T-helper 1 cell treated with Interleukin-12 subunit alpha and Interleukin-12 subunit beta and Interleukin-4 antibody, amounts not matched to agents 30 μg/mL and 1 μg/mL, for 36 hours (primary cell): ENCODE results near the gene VSTM4.

Source experiments
- H3K27ac Mint-ChIP-seq: one replicate; pipeline ENCODE4 v1.8.0; 2021; ENCODE audit warnings: mild to moderate bottlenecking, mixed read lengths
- H3K27me3 Mint-ChIP-seq: one replicate; pipeline ENCODE4 v1.8.0; 2021; ENCODE audit warnings: low read depth, mixed read lengths
- H3K36me3 Mint-ChIP-seq: one replicate; pipeline ENCODE4 v1.8.0; 2021; ENCODE audit warnings: low read depth, mixed read lengths
- H3K4me1 Mint-ChIP-seq: one replicate; pipeline ENCODE4 v1.8.0; 2021; ENCODE audit warnings: low read depth, mixed read lengths
- H3K4me3 Mint-ChIP-seq: one replicate; pipeline ENCODE4 v1.8.0; 2021; ENCODE audit warnings: mild to moderate bottlenecking, moderate library complexity, mixed read lengths
- H3K9me3 Mint-ChIP-seq: one replicate; pipeline ENCODE4 v1.8.0; 2021; ENCODE audit warnings: mixed read lengths

VSTM4 gene

GRCh38 chr10:49001870-49002672 is 113.3 kb downstream of the VSTM4 start:
- H3K27ac Mint-ChIP-seq, result no peak overlapping the region
- no peaks in the 10 kb centered on the region for H3K36me3 Mint-ChIP-seq
- no peak overlapping the region for H3K4me3 Mint-ChIP-seq
- H3K4me1 Mint-ChIP-seq, result no peaks in the 10 kb centered on the region
- no peaks in the 10 kb centered on the region for H3K9me3 Mint-ChIP-seq
- H3K27me3 Mint-ChIP-seq, result no peaks in the 10 kb centered on the region

GRCh38 chr10:49001402-49001801 is 113.9 kb downstream of the VSTM4 start:
- no peaks in the 10 kb centered on the region for H3K4me1 Mint-ChIP-seq
- H3K9me3 Mint-ChIP-seq, result no peaks in the 10 kb centered on the region
- H3K27ac Mint-ChIP-seq, result no peak overlapping the region
- H3K36me3 Mint-ChIP-seq, result no peaks in the 10 kb centered on the region
- H3K4me3 Mint-ChIP-seq, result no peak overlapping the region
- no peaks in the 10 kb centered on the region for H3K27me3 Mint-ChIP-seq

GRCh38 chr10:49000437-49001398 is 114.6 kb downstream of the VSTM4 start:
- H3K4me3 Mint-ChIP-seq, result no peak overlapping the region
- H3K4me1 Mint-ChIP-seq, result no peaks in the 10 kb centered on the region
- no peaks in the 10 kb centered on the region for H3K36me3 Mint-ChIP-seq
- no peaks in the 10 kb centered on the region for H3K27me3 Mint-ChIP-seq
- no peaks in the 10 kb centered on the region for H3K9me3 Mint-ChIP-seq
- no peak overlapping the region for H3K27ac Mint-ChIP-seq

GRCh38 chr10:48999346-48999745 is 116.0 kb downstream of the VSTM4 start:
- H3K4me1 Mint-ChIP-seq, result no peaks in the 10 kb centered on the region
- no peak overlapping the region for H3K4me3 Mint-ChIP-seq
- no peaks in the 10 kb centered on the region for H3K36me3 Mint-ChIP-seq
- no peaks in the 10 kb centered on the region for H3K9me3 Mint-ChIP-seq
- no peak overlapping the region for H3K27ac Mint-ChIP-seq
- no peaks in the 10 kb centered on the region for H3K27me3 Mint-ChIP-seq

GRCh38 chr10:48996329-48996728 is 119.0 kb downstream of the VSTM4 start:
- no peak overlapping the region for H3K27ac Mint-ChIP-seq
- no peak overlapping the region for H3K4me3 Mint-ChIP-seq
- H3K36me3 Mint-ChIP-seq, result no peaks in the 10 kb centered on the region
- peaks cover 2% of the 10 kb centered on the region for H3K27me3 Mint-ChIP-seq
- H3K9me3 Mint-ChIP-seq, result no peaks in the 10 kb centered on the region
- H3K4me1 Mint-ChIP-seq, result no peaks in the 10 kb centered on the region

- H3K36me3 Mint-ChIP-seq, result no peaks in the 10 kb centered on the region
- no peaks in the 10 kb centered on the region for H3K4me1 Mint-ChIP-seq
- no peak overlapping the region for H3K27ac Mint-ChIP-seq
Measured at GRCh38 chr10:48993627-48994026, 121.7 kb downstream of the VSTM4 start.

GRCh38 chr10:48990226-48990625 is 125.1 kb downstream of the VSTM4 start:
- H3K4me3 Mint-ChIP-seq, result no peak overlapping the region

More at GRCh38 chr10:48993627-48994026, 121.7 kb downstream of the VSTM4 start:
- Mint-ChIP-seq H3K9me3 (no peaks in the 10 kb centered on the region), H3K4me3 (no peak overlapping the region), H3K27me3 (peaks cover 2% of the 10 kb centered on the region)

GRCh38 chr10:48985621-48986158 is 129.6 kb downstream of the VSTM4 start:
- H3K27me3 Mint-ChIP-seq, result no peaks in the 10 kb centered on the region
- H3K4me1 Mint-ChIP-seq, result no peaks in the 10 kb centered on the region
- H3K4me3 Mint-ChIP-seq, result no peak overlapping the region
- H3K27ac Mint-ChIP-seq, result no peak overlapping the region
- H3K9me3 Mint-ChIP-seq, result no peaks in the 10 kb centered on the region
- no peaks in the 10 kb centered on the region for H3K36me3 Mint-ChIP-seq

More at GRCh38 chr10:48990226-48990625, 125.1 kb downstream of the VSTM4 start:
- Mint-ChIP-seq H3K27ac (no peak overlapping the region), H3K36me3 (no peaks in the 10 kb centered on the region), H3K4me1 (no peaks in the 10 kb centered on the region), H3K9me3 (no peaks in the 10 kb centered on the region), H3K27me3 (peaks cover 2% of the 10 kb centered on the region)

GRCh38 chr10:48983648-48984351 is 131.5 kb downstream of the VSTM4 start:
- H3K9me3 Mint-ChIP-seq, result no peaks in the 10 kb centered on the region
- no peaks in the 10 kb centered on the region for H3K36me3 Mint-ChIP-seq
- no peak overlapping the region for H3K4me3 Mint-ChIP-seq
- H3K27me3 Mint-ChIP-seq, result no peaks in the 10 kb centered on the region
- no peak overlapping the region for H3K27ac Mint-ChIP-seq
- no peaks in the 10 kb centered on the region for H3K4me1 Mint-ChIP-seq

- H3K9me3 Mint-ChIP-seq, result no peaks in the 10 kb centered on the region
- H3K4me1 Mint-ChIP-seq, result no peaks in the 10 kb centered on the region
- no peaks in the 10 kb centered on the region for H3K36me3 Mint-ChIP-seq
- H3K4me3 Mint-ChIP-seq, result no peak overlapping the region
- no peak overlapping the region for H3K27ac Mint-ChIP-seq
- H3K27me3 Mint-ChIP-seq, result no peaks in the 10 kb centered on the region
Measured at GRCh38 chr10:48982584-48982983, 132.7 kb downstream of the VSTM4 start.

GRCh38 chr10:48981310-48981907 is 133.9 kb downstream of the VSTM4 start:
- Mint-ChIP-seq H3K4me1 (no peaks in the 10 kb centered on the region), H3K36me3 (no peaks in the 10 kb centered on the region), H3K27ac (no peak overlapping the region), H3K9me3 (no peaks in the 10 kb centered on the region), H3K4me3 (no peak overlapping the region), H3K27me3 (no peaks in the 10 kb centered on the region)

GRCh38 chr10:48978318-48978717 is 137.0 kb downstream of the VSTM4 start:
- H3K27ac Mint-ChIP-seq, result no peak overlapping the region
- H3K27me3 Mint-ChIP-seq, result no peaks in the 10 kb centered on the region
- no peaks in the 10 kb centered on the region for H3K36me3 Mint-ChIP-seq
- H3K9me3 Mint-ChIP-seq, result no peaks in the 10 kb centered on the region
- H3K4me1 Mint-ChIP-seq, result no peaks in the 10 kb centered on the region
- no peak overlapping the region for H3K4me3 Mint-ChIP-seq

- H3K27me3 Mint-ChIP-seq, result no peaks in the 10 kb centered on the region
- H3K36me3 Mint-ChIP-seq, result no peaks in the 10 kb centered on the region
- no peaks in the 10 kb centered on the region for H3K9me3 Mint-ChIP-seq
- no peak overlapping the region for H3K4me3 Mint-ChIP-seq
- H3K4me1 Mint-ChIP-seq, result no peaks in the 10 kb centered on the region
- H3K27ac Mint-ChIP-seq, result no peak overlapping the region
Measured at GRCh38 chr10:48976196-48976595, 139.1 kb downstream of the VSTM4 start.
